HG03175 (cell line): ENCODE data around the gene HOATZ.

Source experiments
- ATAC-seq: cut with Tn5 transposase; IDR thresholded peaks from one replicate; pipeline ENCODE4 v1.9.1; 2021; ENCODE audit warnings: mild to moderate bottlenecking, moderate library complexity; ENCODE audit not compliant: unreplicated experiment

The HOATZ gene

DNA sequence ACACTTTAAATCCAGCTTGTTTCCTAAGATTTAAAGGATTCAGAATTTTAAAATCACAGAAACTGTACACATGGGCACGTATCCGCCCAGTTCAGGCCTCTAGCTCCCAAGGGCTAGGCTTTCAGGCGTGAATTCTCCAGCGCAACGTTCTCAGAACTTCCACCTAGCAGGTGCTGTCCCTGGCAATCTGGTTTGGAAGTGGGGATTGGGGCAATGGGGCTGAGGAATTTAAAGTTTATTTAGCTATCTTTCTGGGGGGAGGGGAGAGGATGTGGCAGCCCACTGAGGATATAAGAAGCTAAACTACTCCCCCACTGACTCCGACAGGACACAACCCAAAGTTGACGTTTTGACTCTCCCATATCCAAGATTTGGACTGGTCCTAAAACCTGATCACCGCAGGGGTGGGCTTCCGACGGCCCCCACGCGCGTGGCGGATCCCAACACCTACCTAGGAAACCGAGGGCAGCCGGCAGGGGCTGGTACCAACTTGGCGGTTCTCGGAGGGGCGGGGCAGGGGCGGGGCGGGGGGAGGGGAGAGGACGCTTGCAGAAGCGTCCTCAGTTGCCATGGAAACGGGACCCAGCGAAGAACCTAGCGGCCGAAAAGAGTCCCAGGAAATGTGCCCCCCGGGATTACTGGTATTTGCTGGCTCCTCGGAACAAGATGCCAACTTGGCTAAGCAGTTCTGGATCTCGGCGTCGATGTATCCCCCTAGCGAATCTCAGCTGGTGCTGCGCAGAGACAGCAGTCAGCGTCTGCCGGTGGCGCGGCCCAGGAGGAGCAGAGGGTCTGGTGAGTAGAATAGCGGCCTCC, at the start of gene HOATZ:
HOATZ (plus strand) TSS at position 563 of the 816 bp plus-strand sequence; CDS start at position 570, 7 bp downstream.
- ATAC-seq: no peak

- ATAC-seq: no peak
Observed at GRCh38 chr11:111465400-111465799, 49.2 kb upstream of the HOATZ start.

DNA sequence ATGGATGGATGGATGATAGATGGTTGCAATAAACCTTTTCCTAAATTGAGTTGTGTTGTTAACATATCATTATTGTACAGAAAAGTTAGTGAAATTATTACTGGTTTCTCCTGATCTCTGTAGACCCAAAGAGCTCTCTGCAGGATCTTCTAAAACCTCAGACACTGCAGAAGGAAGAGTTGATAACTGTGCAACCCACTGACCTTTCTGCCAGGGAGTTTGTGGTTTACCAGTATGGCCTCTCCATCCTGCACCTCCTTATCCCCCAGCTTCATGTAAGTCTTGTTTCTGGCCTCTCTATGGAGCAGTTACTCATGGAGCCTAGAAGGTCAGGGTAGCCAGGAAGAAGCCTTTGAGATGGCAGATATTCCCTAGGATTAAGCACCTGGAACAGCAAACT, 48.0 kb upstream of the HOATZ start:
- no peak for ATAC-seq

DNA sequence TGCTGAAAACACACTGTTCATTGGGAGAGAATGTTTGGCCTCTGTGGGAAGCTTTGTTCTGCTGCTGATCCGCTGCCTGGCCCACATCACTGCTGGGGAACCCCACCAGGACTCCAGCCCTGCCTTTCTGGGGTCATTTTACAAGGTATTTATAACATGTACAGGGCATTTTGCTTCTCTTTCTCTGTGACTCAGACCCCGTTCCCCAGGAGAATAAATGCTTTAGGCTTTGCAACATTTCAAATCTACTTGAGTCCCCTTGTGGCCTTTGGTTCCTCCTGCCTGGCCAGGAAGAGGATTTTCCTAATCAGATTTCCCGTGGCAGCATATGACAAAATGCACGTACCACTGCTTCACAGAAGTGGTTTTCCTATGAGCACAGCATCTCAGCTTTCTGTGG, 45.4 kb upstream of the HOATZ start:
- ATAC-seq: no peak

GRCh38 chr11:111472228-111472627, 42.4 kb upstream of the HOATZ start:
- no peak for ATAC-seq

- no peak for ATAC-seq
Observed at GRCh38 chr11:111474432-111474831, 40.1 kb upstream of the HOATZ start.

- no peak for ATAC-seq
Observed at GRCh38 chr11:111476366-111476765, 38.2 kb upstream of the HOATZ start.

- ATAC-seq: no peak
Observed at GRCh38 chr11:111476956-111477355, 37.6 kb upstream of the HOATZ start.

DNA sequence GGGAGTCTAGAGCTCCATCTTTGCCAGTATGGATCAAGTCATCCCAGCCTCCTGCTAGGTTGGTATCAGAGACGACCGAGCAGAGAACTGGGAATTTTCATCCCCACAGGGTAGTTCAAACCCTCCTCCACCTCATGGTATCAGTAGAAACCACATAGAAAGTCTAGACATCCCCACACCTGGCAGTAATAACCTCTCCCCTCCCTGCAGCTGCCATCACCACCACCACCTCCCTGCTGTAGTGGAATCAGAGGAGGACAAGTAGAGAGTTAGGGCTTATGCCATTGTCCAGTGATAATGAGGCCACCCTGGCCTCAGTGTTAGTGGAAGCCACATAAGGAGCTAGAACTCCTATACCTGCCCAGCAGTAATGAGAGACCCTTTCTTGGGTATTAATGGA, 36.7 kb upstream of the HOATZ start:
- no peak for ATAC-seq

DNA sequence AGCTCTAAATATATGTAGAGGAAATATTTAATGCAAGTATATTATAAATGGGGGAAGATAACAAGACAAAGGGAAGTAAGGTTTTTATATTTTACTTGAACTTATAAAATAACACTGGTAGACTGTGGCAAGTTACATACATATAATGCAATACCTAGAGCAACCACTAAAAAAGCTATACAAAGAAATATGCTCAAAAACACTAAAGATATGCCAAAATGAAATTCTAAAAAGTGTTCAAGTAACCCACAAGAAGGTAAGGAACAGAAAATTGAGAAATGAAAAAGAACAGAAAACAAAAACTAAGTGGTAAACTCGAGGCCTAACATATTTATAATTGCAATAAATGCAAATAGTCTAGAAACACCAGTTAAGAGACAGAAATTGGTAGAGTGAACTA, 34.9 kb upstream of the HOATZ start:
- no peak for ATAC-seq

GRCh38 chr11:111483431-111483830, 31.1 kb upstream of the HOATZ start:
- ATAC-seq: no peak

GRCh38 chr11:111490496-111490895, 24.1 kb upstream of the HOATZ start:
- ATAC-seq: no peak

GRCh38 chr11:111494040-111494439, 20.5 kb upstream of the HOATZ start:
- ATAC-seq: no peak

DNA sequence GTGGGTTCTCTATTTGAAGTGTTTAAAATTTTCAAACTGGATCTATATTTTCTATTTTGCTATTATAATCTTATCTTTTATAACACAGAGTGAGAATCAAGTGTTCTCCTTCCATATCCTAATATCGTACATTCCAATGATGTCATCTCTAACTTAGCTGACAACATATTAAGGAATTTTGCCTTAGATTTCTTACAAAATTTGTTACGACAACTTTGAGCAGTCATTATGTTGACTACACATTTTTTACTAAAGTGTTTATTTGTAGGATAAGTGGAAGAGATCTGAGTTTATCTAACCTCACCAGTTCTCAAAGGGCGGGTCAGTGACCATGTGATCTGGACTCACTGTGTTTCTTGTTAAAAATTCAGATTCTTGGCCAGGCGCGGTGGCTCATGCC, 15.1 kb upstream of the HOATZ start:
- ATAC-seq: no peak

DNA sequence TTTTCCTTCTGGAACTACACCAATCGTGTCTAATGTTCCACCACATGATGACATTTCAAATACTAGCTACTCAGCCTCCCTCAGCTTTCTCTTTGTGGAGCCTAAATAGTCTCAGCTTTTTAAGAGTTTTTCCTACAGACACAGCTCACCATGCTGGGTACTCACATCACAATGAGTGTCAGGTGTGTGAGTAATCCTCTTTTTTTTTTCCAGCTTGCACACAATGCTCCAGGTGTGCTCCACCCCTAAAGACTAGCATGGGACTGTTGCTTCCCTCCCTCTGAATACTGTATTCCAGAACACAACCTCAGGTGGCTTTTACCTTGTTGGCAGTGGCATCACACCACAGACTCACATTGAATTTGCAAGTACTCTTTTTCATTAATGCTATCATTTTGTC, 14.1 kb upstream of the HOATZ start:
- ATAC-seq: no peak

DNA sequence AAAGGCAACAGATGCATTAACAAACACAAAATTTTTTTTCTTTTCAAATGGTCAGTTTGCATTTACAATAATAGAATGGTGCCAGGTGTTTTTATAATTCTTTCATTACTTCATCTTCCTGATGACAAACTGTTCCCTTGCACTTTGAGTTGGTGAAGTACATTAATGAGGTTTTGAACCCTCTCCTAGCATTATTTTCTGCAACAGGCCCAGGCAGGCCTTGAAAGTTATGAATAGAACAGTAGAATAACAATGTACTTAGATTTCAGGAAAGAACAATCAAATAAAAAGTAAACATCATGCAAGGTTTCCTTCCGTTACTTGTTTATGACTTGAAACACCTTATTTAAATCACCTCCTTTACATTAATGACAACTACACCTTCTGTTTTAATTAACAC, 12.0 kb upstream of the HOATZ start:
- no peak for ATAC-seq

GRCh38 chr11:111510311-111510710, 4.3 kb upstream of the HOATZ start:
- ATAC-seq: no peak

GRCh38 chr11:111512296-111513239, 2.0 kb upstream of the HOATZ start, which contains the start of gene BTG4:
BTG4 (minus strand) TSS chr11:111512386; CDS start chr11:111498776, 13,610 bp downstream.
- no peak for ATAC-seq

GRCh38 chr11:111513240-111513605, 1.4 kb upstream of the HOATZ start:
- ATAC-seq: no peak

DNA sequence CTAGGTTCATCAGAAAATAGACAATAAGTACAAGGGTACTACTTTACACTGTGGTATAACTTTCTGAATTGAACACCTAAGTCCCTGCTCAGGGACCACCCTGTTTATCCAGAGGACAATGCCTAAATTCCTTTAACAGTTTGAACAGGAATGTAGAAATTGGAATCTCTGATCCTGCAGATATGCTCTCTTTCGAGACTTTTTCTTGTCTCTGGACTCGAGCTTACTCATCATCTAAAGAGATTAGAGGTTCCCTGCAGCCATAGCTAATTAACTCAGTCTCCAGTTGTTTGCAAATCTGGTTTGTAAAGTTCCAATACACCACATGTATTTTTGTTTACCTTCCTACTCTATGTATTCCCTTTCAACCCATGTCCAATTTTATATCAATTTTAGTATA, 1.0 kb downstream of the HOATZ start:
- ATAC-seq: no peak

GRCh38 chr11:111518668-111519067, 4.1 kb downstream of the HOATZ start:
- no peak for ATAC-seq

DNA sequence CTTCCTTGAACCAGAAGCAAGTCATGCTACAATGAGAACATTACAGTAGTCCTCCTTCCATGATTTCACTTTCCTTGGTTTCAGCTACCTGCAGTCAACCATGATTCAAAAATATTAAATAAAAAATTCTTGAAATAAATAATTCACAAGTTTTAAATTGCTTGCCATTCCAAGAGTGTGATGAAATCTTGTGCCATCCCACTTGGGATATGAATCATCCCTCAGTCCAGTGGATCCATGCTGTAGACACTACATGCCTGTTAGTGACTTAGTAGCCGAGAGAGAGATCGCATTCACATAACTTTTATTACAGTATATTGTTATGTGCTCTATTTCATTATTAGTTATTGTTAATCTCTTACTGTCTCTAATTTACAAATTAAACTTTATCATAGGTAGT, 6.0 kb downstream of the HOATZ start:
- no peak for ATAC-seq
